Osteocyte (in vitro differentiated cells): Measurements from ENCODE around the gene C1QTNF4. TPM values are rescaled to one million over a fixed set of nuclear protein-coding genes. Genes with fewer than 3 reads are reported as not detected.
"Not testable (repeated sequence)": the region's sequence is repeated elsewhere in the genome, so short reads cannot be mapped to it uniquely, and the experiment has no call there.

ENCODE experiments used
- DNase-seq: peaks from one replicate; pipeline ENCODE4 v3.0.0; 2021; ENCODE audit warnings: mixed read lengths; ENCODE audit not compliant: unreplicated experiment; ENCODE audit errors: extremely low spot score
- H3K27ac Mint-ChIP-seq: one replicate; pipeline ENCODE4 v1.8.0; 2021; ENCODE audit warnings: mild to moderate bottlenecking, mixed read lengths; ENCODE audit not compliant: unreplicated experiment
- H3K27me3 Mint-ChIP-seq: one replicate; pipeline ENCODE4 v1.8.0; 2021; ENCODE audit warnings: mixed read lengths; ENCODE audit not compliant: unreplicated experiment
- H3K36me3 Mint-ChIP-seq: one replicate; pipeline ENCODE4 v1.8.0; 2021; ENCODE audit warnings: mixed read lengths; ENCODE audit not compliant: unreplicated experiment
- H3K4me1 Mint-ChIP-seq: one replicate; pipeline ENCODE4 v1.8.0; 2021; ENCODE audit warnings: mixed read lengths; ENCODE audit not compliant: unreplicated experiment
- H3K4me3 Mint-ChIP-seq: one replicate; pipeline ENCODE4 v1.8.0; 2021; ENCODE audit warnings: mild to moderate bottlenecking, moderate library complexity, mixed read lengths; ENCODE audit not compliant: unreplicated experiment
- H3K9me3 Mint-ChIP-seq: one replicate; pipeline ENCODE4 v1.8.0; 2021; ENCODE audit warnings: mixed read lengths; ENCODE audit not compliant: unreplicated experiment
- total RNA-seq: library from RNA; stranded (reverse); gene quantifications from 2 replicates; pipeline ENCODE4 v1.2.1, GENCODE V29; 2021
- TF ChIP-seq, protein P1 (sequence below): fragments of 200-600 bp; sonication (generic); IDR thresholded peaks from 2 replicates; pipeline ENCODE4 v1.5.0; 2021; ENCODE audit warnings: antibody characterized with exemption, mild to moderate bottlenecking, moderate library complexity

Gene C1QTNF4
- total RNA-seq, 1 donor from 2014 or later = 0.51 TPM

DNA sequence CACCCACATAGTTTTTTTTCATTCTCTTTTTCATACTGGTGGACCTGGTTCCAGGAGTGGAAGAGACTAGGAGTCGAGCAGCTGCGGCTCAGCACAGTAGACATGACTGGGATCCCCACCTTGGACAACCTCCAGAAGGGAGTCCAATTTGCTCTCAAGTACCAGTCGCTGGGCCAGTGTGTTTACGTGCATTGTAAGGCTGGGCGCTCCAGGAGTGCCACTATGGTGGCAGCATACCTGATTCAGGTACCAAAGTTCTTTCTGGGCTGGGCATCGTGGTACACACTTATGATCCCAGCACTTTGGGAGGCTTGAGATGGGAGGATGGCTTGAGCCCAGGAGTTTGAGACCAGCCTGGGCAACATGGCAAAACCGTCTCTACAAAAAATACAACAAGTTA, 24.6 kb downstream of the C1QTNF4 start:
- DNase-seq = no peak
- H3K4me3 Mint-ChIP-seq = no peak overlapping the region
- H3K36me3 Mint-ChIP-seq = peaks cover 19% of the 10 kb centered on the region
- H3K27ac Mint-ChIP-seq = no peak overlapping the region
- TF ChIP-seq, protein P1, sequence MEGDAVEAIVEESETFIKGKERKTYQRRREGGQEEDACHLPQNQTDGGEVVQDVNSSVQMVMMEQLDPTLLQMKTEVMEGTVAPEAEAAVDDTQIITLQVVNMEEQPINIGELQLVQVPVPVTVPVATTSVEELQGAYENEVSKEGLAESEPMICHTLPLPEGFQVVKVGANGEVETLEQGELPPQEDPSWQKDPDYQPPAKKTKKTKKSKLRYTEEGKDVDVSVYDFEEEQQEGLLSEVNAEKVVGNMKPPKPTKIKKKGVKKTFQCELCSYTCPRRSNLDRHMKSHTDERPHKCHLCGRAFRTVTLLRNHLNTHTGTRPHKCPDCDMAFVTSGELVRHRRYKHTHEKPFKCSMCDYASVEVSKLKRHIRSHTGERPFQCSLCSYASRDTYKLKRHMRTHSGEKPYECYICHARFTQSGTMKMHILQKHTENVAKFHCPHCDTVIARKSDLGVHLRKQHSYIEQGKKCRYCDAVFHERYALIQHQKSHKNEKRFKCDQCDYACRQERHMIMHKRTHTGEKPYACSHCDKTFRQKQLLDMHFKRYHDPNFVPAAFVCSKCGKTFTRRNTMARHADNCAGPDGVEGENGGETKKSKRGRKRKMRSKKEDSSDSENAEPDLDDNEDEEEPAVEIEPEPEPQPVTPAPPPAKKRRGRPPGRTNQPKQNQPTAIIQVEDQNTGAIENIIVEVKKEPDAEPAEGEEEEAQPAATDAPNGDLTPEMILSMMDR = no peak
- no peaks in the 10 kb centered on the region for H3K27me3 Mint-ChIP-seq
- H3K9me3 Mint-ChIP-seq = no peaks in the 10 kb centered on the region
- peaks cover 39% of the 10 kb centered on the region for H3K4me1 Mint-ChIP-seq

DNA sequence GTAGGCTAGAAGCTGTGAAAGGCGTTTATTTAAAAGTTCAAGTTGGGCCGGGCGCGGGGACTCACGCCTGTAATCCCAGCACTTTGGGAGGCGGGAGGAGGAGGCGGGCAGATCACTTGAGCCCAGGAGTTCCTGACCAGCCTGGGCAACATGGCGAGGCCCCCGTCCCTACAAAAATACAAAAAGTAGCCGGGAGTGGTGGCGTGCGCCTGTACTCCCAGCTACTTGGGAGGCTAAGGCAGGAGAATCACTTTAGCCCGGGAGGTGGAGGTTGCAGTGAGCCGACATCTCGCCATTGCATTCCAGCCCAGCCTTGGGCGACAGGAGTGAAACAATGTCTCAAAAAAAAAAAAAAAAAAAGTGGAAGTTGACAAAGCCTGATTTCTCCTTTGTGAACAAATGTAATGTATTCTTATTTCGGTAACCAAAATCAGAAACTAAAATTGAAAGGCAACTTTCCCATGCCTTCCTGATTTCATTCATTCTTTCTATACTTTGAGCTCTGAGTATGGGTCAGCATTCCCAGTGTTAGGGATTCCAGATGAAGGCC, 28.0 kb downstream of the C1QTNF4 start:
- no peak for DNase-seq
- H3K9me3 Mint-ChIP-seq = no peaks in the 10 kb centered on the region
- H3K36me3 Mint-ChIP-seq = peaks cover 7% of the 10 kb centered on the region
- H3K4me3 Mint-ChIP-seq = peak overlapping the region; percentile 74
- peaks cover 16% of the 10 kb centered on the region for H3K4me1 Mint-ChIP-seq
- TF ChIP-seq, protein P1 = no peak
- H3K27me3 Mint-ChIP-seq = no peaks in the 10 kb centered on the region
- H3K27ac Mint-ChIP-seq = peak overlapping the region; percentile 44

DNA sequence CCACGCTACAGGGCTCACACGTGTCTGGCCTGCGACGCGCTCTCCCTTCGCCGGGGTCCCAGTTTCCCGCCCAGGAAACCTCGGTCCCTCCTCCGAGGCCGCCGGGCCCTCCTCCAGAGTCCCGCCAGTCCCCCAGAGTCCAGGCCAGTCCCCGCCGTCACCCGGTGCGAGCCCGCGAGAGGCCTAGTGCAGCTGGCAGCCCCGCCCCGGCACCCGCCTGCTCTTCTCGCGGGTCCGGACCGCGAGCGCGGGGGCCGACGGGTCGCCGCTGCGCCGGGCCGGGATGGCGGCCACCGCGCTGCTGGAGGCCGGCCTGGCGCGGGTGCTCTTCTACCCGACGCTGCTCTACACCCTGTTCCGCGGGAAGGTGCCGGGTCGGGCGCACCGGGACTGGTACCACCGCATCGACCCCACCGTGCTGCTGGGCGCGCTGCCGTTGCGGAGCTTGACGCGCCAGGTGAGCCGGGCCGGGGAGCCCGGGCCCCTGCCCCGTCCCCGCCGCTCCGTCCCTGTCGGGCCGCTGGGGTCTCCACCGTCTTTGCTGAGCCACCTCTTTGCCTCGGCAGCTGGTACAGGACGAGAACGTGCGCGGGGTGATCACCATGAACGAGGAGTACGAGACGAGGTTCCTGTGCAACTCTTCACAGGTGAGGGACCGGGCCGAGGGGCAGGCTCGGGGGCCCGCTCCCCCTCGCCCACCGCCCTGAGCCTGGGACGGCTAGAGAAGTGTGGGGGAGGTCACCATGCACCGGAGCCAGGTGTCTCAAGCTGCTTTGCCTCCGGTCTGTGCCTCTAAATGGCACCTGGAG, 28.7 kb downstream of the C1QTNF4 start, which contains the start of gene PTPMT1:
Gene PTPMT1 (plus strand): TSS at position 260 of the 809 bp plus-strand sequence. CDS start 24 bp downstream, at position 284.
- Mint-ChIP-seq H3K27ac (peak within 1 kb of the TSS; percentile 80), H3K4me3 (peak within 1 kb of the TSS; percentile 79), H3K27me3 (no peaks in the 10 kb centered on the region), H3K4me1 (peaks cover 16% of the 10 kb centered on the region), H3K36me3 (peaks cover 3% of the 10 kb centered on the region), H3K9me3 (no peaks in the 10 kb centered on the region)
- TF ChIP-seq, protein P1 = no peak
- DNase-seq = peak; percentile 92

DNA sequence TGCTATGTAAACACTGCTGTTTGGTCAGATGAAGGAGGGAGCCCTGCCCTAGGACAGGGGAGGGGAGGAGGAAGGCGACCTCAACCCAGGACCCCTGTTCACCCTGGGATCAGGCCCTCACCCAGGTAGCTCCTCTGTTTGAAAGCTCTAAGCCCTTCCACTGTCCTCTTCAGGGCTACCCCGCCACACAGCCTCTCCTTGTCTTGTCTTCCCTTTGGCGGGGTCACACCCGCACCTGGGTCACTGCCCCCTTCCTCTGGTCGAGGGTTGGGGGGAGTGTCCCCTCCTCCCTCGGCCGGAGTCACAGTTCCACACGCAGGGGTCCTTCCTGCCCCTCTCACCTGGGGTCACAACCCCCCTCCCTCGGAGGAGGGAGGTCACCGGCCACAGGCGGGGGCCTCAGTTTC, 29.3 kb downstream of the C1QTNF4 start:
- H3K4me3 Mint-ChIP-seq = peak overlapping the region; percentile 79
- peaks cover 3% of the 10 kb centered on the region for H3K36me3 Mint-ChIP-seq
- no peaks in the 10 kb centered on the region for H3K9me3 Mint-ChIP-seq
- peak overlapping the region; percentile 80 for H3K27ac Mint-ChIP-seq
- TF ChIP-seq, protein P1 = no peak
- H3K4me1 Mint-ChIP-seq = peaks cover 16% of the 10 kb centered on the region
- no peaks in the 10 kb centered on the region for H3K27me3 Mint-ChIP-seq
- DNase-seq = no peak

DNA sequence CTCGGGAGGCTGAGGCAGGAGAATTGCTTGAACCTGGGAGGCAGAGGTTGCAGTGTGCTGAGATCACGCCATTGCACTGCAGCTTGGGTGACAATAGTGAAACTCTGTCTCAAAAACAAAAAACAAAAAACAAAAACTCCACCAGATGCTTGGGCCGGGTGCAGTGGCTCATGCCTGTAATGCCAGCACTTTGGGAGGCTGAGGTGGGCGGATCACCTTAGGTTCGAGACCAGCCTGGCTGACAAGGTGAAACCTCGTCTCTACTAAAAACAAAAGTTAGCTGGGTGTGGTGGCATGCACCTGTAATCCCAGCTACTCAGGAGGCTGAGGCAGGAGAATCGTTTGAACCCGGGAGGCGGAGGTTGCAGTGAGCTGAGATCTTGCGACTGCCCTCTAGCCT, 29.8 kb downstream of the C1QTNF4 start:
- not testable (repeated sequence) for H3K27me3 Mint-ChIP-seq, H3K36me3 Mint-ChIP-seq, H3K9me3 Mint-ChIP-seq, DNase-seq, H3K27ac Mint-ChIP-seq
- peak overlapping the region; percentile 57 for H3K4me3 Mint-ChIP-seq
- H3K4me1 Mint-ChIP-seq = peaks cover 16% of the 10 kb centered on the region

DNA sequence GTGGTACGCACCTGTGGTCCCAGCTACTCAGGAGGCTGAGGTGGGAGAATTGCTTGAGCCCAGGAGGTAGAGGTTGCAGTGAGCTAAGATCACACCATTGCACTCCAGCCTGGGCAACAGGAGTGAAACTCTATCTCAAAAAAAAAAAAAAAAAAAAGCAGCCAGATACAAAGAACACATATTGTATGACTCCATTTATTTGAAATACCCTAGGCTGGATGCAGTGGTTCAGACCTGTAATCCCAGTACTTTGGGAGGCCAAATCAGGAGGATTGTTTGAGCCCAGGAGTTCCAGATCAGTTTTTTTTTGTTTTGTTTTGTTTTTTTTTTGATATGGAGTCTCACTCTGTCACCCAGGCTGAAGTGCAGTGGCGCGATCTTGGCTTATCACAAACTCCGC, 31.8 kb downstream of the C1QTNF4 start:
- peaks cover 16% of the 10 kb centered on the region for H3K4me1 Mint-ChIP-seq
- H3K36me3 Mint-ChIP-seq, H3K4me3 Mint-ChIP-seq, H3K9me3 Mint-ChIP-seq, H3K27ac Mint-ChIP-seq, DNase-seq, H3K27me3 Mint-ChIP-seq: not testable (repeated sequence)
